H9 (cell line): Measurements from ENCODE around the gene SMYD2. TPM values are rescaled to one million over a fixed set of nuclear protein-coding genes. Genes with fewer than 3 reads are reported as not detected.

Experiments
- DNase-seq: peaks from one replicate; pipeline ENCODE4 v3.0.0-alpha.2; 2017
- H2AFZ ChIP-seq: one replicate; pipeline ENCODE4 v1.6.1; 2013; ENCODE audit warnings: mild to moderate bottlenecking, low read length, control low read depth, moderate library complexity
- H2AK5ac ChIP-seq: 2 replicates; pipeline ENCODE4 v1.6.1; 2013; ENCODE audit warnings: low read length, control low read depth, mixed read lengths; ENCODE audit not compliant: insufficient read length
- H2BK120ac ChIP-seq: one replicate; pipeline ENCODE4 v1.6.1; 2013; ENCODE audit warnings: low read depth, mild to moderate bottlenecking, low read length, control low read depth, inconsistent platforms; ENCODE audit not compliant: poor library complexity, severe bottlenecking
- H2BK12ac ChIP-seq: 2 replicates; pipeline ENCODE4 v1.6.1; 2013; ENCODE audit warnings: low read length, control low read depth, mixed read lengths, low read depth; ENCODE audit not compliant: insufficient read length
- H2BK15ac ChIP-seq: 2 replicates; pipeline ENCODE4 v1.6.1; 2013; ENCODE audit warnings: low read depth, low read length, control low read depth
- H2BK20ac ChIP-seq: one replicate; pipeline ENCODE4 v1.6.1; 2013; ENCODE audit warnings: low read depth, mild to moderate bottlenecking, low read length, control low read depth, inconsistent platforms; ENCODE audit not compliant: poor library complexity, severe bottlenecking
- H2BK5ac ChIP-seq: 2 replicates; pipeline ENCODE4 v1.6.1; 2013; ENCODE audit warnings: low read length, control low read depth, mixed read lengths; ENCODE audit not compliant: insufficient read length
- H3K14ac ChIP-seq: 2 replicates; pipeline ENCODE4 v1.6.1; 2013; ENCODE audit warnings: low read length, control low read depth; ENCODE audit not compliant: insufficient read depth
- H3K18ac ChIP-seq: 2 replicates; pipeline ENCODE4 v1.6.1; 2013; ENCODE audit warnings: low read depth, mild to moderate bottlenecking, mixed read lengths, low read length, control low read depth; ENCODE audit not compliant: insufficient read length
- H3K23ac ChIP-seq: 2 replicates; pipeline ENCODE4 v1.6.1; 2013; ENCODE audit warnings: low read length, control low read depth, mixed read lengths, low read depth; ENCODE audit not compliant: insufficient read length
- H3K23me2 ChIP-seq: 2 replicates; pipeline ENCODE4 v1.6.1; 2013; ENCODE audit warnings: low read depth, mild to moderate bottlenecking, mixed read lengths, low read length, control low read depth; ENCODE audit not compliant: insufficient read length, poor library complexity, severe bottlenecking
- H3K27ac ChIP-seq: 2 replicates; pipeline ENCODE4 v1.5.1; 2013; ENCODE audit warnings: low read length, control low read depth, mixed read lengths, low read depth; ENCODE audit not compliant: insufficient read length
- H3K27me3 ChIP-seq: 2 replicates; pipeline ENCODE4 v1.6.1; 2013; ENCODE audit warnings: low read length, control low read depth, inconsistent platforms; ENCODE audit not compliant: insufficient read depth
- H3K4ac ChIP-seq: 2 replicates; pipeline ENCODE4 v1.6.1; 2013; ENCODE audit warnings: low read depth, mild to moderate bottlenecking, control low read depth, inconsistent platforms, low read length, moderate library complexity
- H3K4me1 ChIP-seq: 2 replicates; pipeline ENCODE4 v1.6.1; 2013; ENCODE audit warnings: low read length, control low read depth, inconsistent platforms; ENCODE audit not compliant: insufficient read depth
- H3K4me2 ChIP-seq: 2 replicates; pipeline ENCODE4 v1.6.1; 2013; ENCODE audit warnings: low read length, control low read depth, mixed read lengths; ENCODE audit not compliant: insufficient read length, insufficient read depth
- H3K56ac ChIP-seq: 2 replicates; pipeline ENCODE4 v1.6.1; 2013; ENCODE audit warnings: low read depth, mild to moderate bottlenecking, mixed read lengths, low read length, control low read depth; ENCODE audit not compliant: insufficient read length
- H3K79me1 ChIP-seq: 2 replicates; pipeline ENCODE4 v1.6.1; 2013; ENCODE audit warnings: low read depth, mild to moderate bottlenecking, moderate library complexity, low read length, control low read depth, inconsistent platforms; ENCODE audit not compliant: insufficient read depth, poor library complexity, severe bottlenecking
- H3K79me2 ChIP-seq: 2 replicates; pipeline ENCODE4 v1.6.1; 2013; ENCODE audit warnings: low read length, control low read depth, inconsistent platforms; ENCODE audit not compliant: insufficient read depth
- H3K9ac ChIP-seq: 2 replicates; pipeline ENCODE4 v1.6.1; 2013; ENCODE audit warnings: low read length, control low read depth, mixed read lengths; ENCODE audit not compliant: insufficient read length; ENCODE audit errors: extremely low read depth
- H3K9me3 ChIP-seq: one replicate; pipeline ENCODE4 v1.6.1; 2013; ENCODE audit warnings: low read depth, low read length, inconsistent platforms; ENCODE audit not compliant: control insufficient read depth
- H3T11ph ChIP-seq: one replicate; pipeline ENCODE4 v1.6.1; 2013; ENCODE audit warnings: mild to moderate bottlenecking, low read length, control low read depth, inconsistent platforms
- H4K20me1 ChIP-seq: one replicate; pipeline ENCODE4 v1.6.1; 2013; ENCODE audit not compliant: control insufficient read depth, insufficient read length, insufficient read depth
- H4K5ac ChIP-seq: 2 replicates; pipeline ENCODE4 v1.6.1; 2013; ENCODE audit warnings: low read depth, mild to moderate bottlenecking, mixed read lengths, low read length, control low read depth; ENCODE audit not compliant: insufficient read length
- H4K8ac ChIP-seq: replicated peaks from 2 replicates; pipeline ENCODE4 v1.6.1; 2013; ENCODE audit warnings: low read length, control low read depth, mixed read lengths, low read depth; ENCODE audit not compliant: insufficient read length
- H4K91ac ChIP-seq: 2 replicates; pipeline ENCODE4 v1.6.1; 2013; ENCODE audit warnings: low read depth, mild to moderate bottlenecking, moderate library complexity, mixed read lengths, low read length, control low read depth; ENCODE audit not compliant: insufficient read length
- H3K27ac Mint-ChIP-seq, 3 experiments: 2 replicates in 2 of 3; 3 replicates in 1 of 3; pipeline ENCODE4 v1.8.0; 2020 to 2021; ENCODE audit warnings: mixed read lengths in 3 of 3, mild to moderate bottlenecking in 1 of 3, moderate library complexity in 1 of 3
- H3K27me3 Mint-ChIP-seq: 2 replicates; pipeline ENCODE4 v1.8.0; 2021; ENCODE audit warnings: low read depth, mild to moderate bottlenecking, moderate library complexity, mixed read lengths
- H3K36me3 Mint-ChIP-seq, 3 experiments: 2 replicates in 2 of 3; 3 replicates in 1 of 3; pipeline ENCODE4 v1.8.0; 2020 to 2021; ENCODE audit warnings: low read depth in 3 of 3, mixed read lengths in 3 of 3; ENCODE audit not compliant: insufficient read depth in 1 of 3
- H3K4me1 Mint-ChIP-seq, 2 experiments: 2 replicates each; pipeline ENCODE4 v1.8.0; 2020; ENCODE audit warnings: mixed read lengths in 2 of 2
- H3K4me3 Mint-ChIP-seq, 2 experiments: 2 replicates in 1 of 2; 3 replicates in 1 of 2; pipeline ENCODE4 v1.8.0; 2020 to 2021; ENCODE audit warnings: mild to moderate bottlenecking in 2 of 2, mixed read lengths in 2 of 2, moderate library complexity in 1 of 2
- H3K9me3 Mint-ChIP-seq, 2 experiments: 2 replicates in 1 of 2; 3 replicates in 1 of 2; pipeline ENCODE4 v1.8.0; 2020; ENCODE audit warnings: mild to moderate bottlenecking in 2 of 2, mixed read lengths in 2 of 2, moderate library complexity in 1 of 2
- CTCF ChIP-seq: fragments of 200-600 bp; sonication (generic); conservative IDR thresholded peaks from 3 replicates; pipeline ENCODE4 v1.8.0; 2021; ENCODE audit warnings: antibody characterized with exemption, mild to moderate bottlenecking
- WGBS: extraction: QIAGEN DNeasy Blood & Tissue Kit; methylation state at CpG from one replicate; pipeline ENCODE4 v1.1.7; 2013; ENCODE audit warnings: missing lambda C conversion rate, low lambda C conversion rate, mixed read lengths; ENCODE audit not compliant: insufficient read length; ENCODE audit errors: extremely low coverage; 5-methylcytosine and 5-hydroxymethylcytosine counted together
- total RNA-seq: library from RNA; stranded (reverse); gene quantifications from 2 replicates; pipeline ENCODE4 v1.2.1, GENCODE V29; 2021

The SMYD2 gene
- total RNA-seq, 1 experiment from 2014 or later = 10.9 TPM

DNA sequence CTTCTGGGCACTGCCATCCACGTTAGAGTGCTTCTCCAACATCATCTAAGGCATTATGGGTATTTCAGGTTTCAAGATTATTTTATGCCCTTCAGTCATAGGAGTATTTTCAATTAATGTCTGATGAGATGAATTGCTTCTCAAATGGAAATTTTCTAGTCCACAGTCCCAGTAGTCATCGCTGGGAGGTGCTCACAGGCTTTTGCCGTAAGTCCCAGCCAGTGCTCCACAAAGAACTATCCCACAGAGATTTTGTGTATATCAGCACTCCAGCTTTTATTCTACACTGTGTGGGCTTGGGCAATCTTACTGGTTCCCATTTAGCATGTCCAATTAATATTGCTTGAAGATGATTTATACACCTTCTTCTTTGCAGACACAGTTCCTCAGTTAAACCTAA lies 61.0 kb downstream of the SMYD2 start:
- Histone ChIP-seq H3K4me1 (peaks cover 3% of the 10 kb centered on the region), H3K27me3 (no peaks in the 10 kb centered on the region), H3K9me3 (no peaks in the 10 kb centered on the region), H2BK5ac (no peak overlapping the region), H2BK12ac (no peak overlapping the region), H2BK120ac (no peak overlapping the region), H3K23me2 (no peaks in the 10 kb centered on the region), H3K9ac (no peak overlapping the region), H3K56ac (no peak overlapping the region), H3K79me2 (no peaks in the 10 kb centered on the region), H4K20me1 (no peaks in the 10 kb centered on the region), H2AK5ac (no peak overlapping the region), H3K18ac (no peak overlapping the region), H3K14ac (no peak overlapping the region), H2BK15ac (no peak overlapping the region), H4K91ac (no peak overlapping the region), H3T11ph (no peak overlapping the region), H3K23ac (no peak overlapping the region), H2BK20ac (no peak overlapping the region), H3K27ac (no peak overlapping the region), H3K4ac (no peak overlapping the region), H3K4me2 (no peak overlapping the region), H4K8ac (no peak overlapping the region), H2AFZ (no peak overlapping the region), H4K5ac (no peak overlapping the region), H3K79me1 (no peaks in the 10 kb centered on the region)
- Mint-ChIP-seq H3K4me1 (peaks cover 24 to 28% of the 10 kb centered on the region in 2 experiments), H3K27ac (no peak overlapping the region), H3K36me3 (peaks cover 13 to 39% (median 26%) of the 10 kb centered on the region in 3 experiments), H3K9me3 (peaks cover 8 to 19% of the 10 kb centered on the region in 2 experiments; a peak in 4 of 5 replicates), H3K27me3 (no peaks in the 10 kb centered on the region), H3K4me3 (no peak overlapping the region)
- TF ChIP-seq CTCF = peak; percentile 29; the same call in 1 of the 3 replicates
- DNase-seq = no peak
- no CpG with 5 or more reads among the region's 3 CpGs for WGBS
